Measurements from ENCODE around the gene UBE3D. TPM values are rescaled to one million over a fixed set of nuclear protein-coding genes. Genes with fewer than 3 reads are reported as not detected.
"Not testable (repeated sequence)": the region's sequence is repeated elsewhere in the genome, so short reads cannot be mapped to it uniquely, and the experiment has no call there.

The UBE3D gene
- total RNA-seq, 1 donor from 2014 or later = 3.0 TPM

GRCh38 chr6:83062225-83062624 lies 3.4 kb downstream of the UBE3D start:
- no peak for DNase-seq
- intact Hi-C loops (cut with micrococcal nuclease) = loop anchor here (10.0 kb wide), 1 partner anchor 133 kb away; the partner anchor contains the start of genes PGM3 and RWDD2A

GRCh38 chr6:83061190-83061589 lies 4.5 kb downstream of the UBE3D start:
- ATAC-seq (no peak), DNase-seq (no peak)
- intact Hi-C loops (cut with micrococcal nuclease) = loop anchor here (10.0 kb wide), 1 partner anchor 134 kb away; the partner anchor contains the start of genes PGM3 and RWDD2A

More at GRCh38 chr6:83062225-83062624, 3.4 kb downstream of the UBE3D start:
- ATAC-seq = no peak

GRCh38 chr6:83057705-83058321 lies 7.8 kb downstream of the UBE3D start:
- peak; percentile 67 for ATAC-seq
- intact Hi-C loops (cut with micrococcal nuclease) = no loop called here
- DNase-seq = no peak

- DNase-seq (no peak), ATAC-seq (peak; percentile 40)
- intact Hi-C loops (cut with micrococcal nuclease) = no loop called here
Observed at GRCh38 chr6:83055366-83055964, 10.2 kb downstream of the UBE3D start.

GRCh38 chr6:83053678-83054077 lies 12.0 kb downstream of the UBE3D start:
- intact Hi-C loops (cut with micrococcal nuclease) = loop anchor here (5.0 kb wide), 1 partner anchor 781 kb away; no protein-coding TSS in a partner anchor
- DNase-seq (no peak), ATAC-seq (no peak)

- no peak for ATAC-seq
- no peak for DNase-seq
- intact Hi-C loops (cut with micrococcal nuclease) = loop anchor here (5.0 kb wide), 1 partner anchor 779 kb away; no protein-coding TSS in a partner anchor
Observed at GRCh38 chr6:83051377-83052172, 14.1 kb downstream of the UBE3D start.

GRCh38 chr6:83047065-83047754 lies 18.4 kb downstream of the UBE3D start:
- DNase-seq (no peak), ATAC-seq (no peak)
- intact Hi-C loops (cut with micrococcal nuclease) = no loop called here

- ATAC-seq = no peak
- intact Hi-C loops (cut with micrococcal nuclease) = no loop called here
- DNase-seq = no peak
Observed at GRCh38 chr6:83044091-83044768, 21.4 kb downstream of the UBE3D start.

GRCh38 chr6:83042467-83043053 lies 23.1 kb downstream of the UBE3D start:
- DNase-seq = no peak
- ATAC-seq = peak; percentile 64
- intact Hi-C loops (cut with micrococcal nuclease) = no loop called here

- DNase-seq (no peak), ATAC-seq (no peak)
- intact Hi-C loops (cut with micrococcal nuclease) = no loop called here
Observed at GRCh38 chr6:83038246-83038645, 27.4 kb downstream of the UBE3D start.

- no peak for ATAC-seq
- intact Hi-C loops (cut with micrococcal nuclease) = no loop called here
- DNase-seq = no peak
Observed at GRCh38 chr6:83031689-83032088, 34.0 kb downstream of the UBE3D start.

GRCh38 chr6:83019741-83020140 lies 45.9 kb downstream of the UBE3D start:
- ATAC-seq (no peak), DNase-seq (no peak)

GRCh38 chr6:83011131-83011530 lies 54.5 kb downstream of the UBE3D start:
- intact Hi-C loops (cut with micrococcal nuclease); ATAC-seq; DNase-seq: not testable (repeated sequence)

More at GRCh38 chr6:83019741-83020140, 45.9 kb downstream of the UBE3D start:
- intact Hi-C loops (cut with micrococcal nuclease) = no loop called here

- no peak for ATAC-seq
- intact Hi-C loops (cut with micrococcal nuclease) = no loop called here
Observed at GRCh38 chr6:83008626-83009025, 57.0 kb downstream of the UBE3D start.

GRCh38 chr6:83006270-83006905 lies 59.3 kb downstream of the UBE3D start:
- intact Hi-C loops (cut with micrococcal nuclease) = no loop called here
- ATAC-seq (no peak), DNase-seq (no peak)

More at GRCh38 chr6:83008626-83009025, 57.0 kb downstream of the UBE3D start:
- no peak for DNase-seq

- ATAC-seq (no peak), DNase-seq (no peak)
- intact Hi-C loops (cut with micrococcal nuclease) = no loop called here
Observed at GRCh38 chr6:82996156-82996555, 69.5 kb downstream of the UBE3D start.

GRCh38 chr6:82995066-82995465 lies 70.6 kb downstream of the UBE3D start:
- DNase-seq (no peak), ATAC-seq (no peak)
- intact Hi-C loops (cut with micrococcal nuclease) = no loop called here

GRCh38 chr6:82989736-82990290 lies 75.8 kb downstream of the UBE3D start:
- intact Hi-C loops (cut with micrococcal nuclease) = no loop called here
- no peak for DNase-seq
- ATAC-seq = no peak
